Adrenal gland (tissue), 5 donors: ENCODE results near the gene FNIP2.

ENCODE experiments used
- POLR2A ChIP-seq, 2 donors: fragments of 450-650 bp; IDR thresholded peaks; one replicate each; pipeline ENCODE4 v1.6.1; 2017; ENCODE audit warnings: antibody characterized with exemption in 2 of 2, mild to moderate bottlenecking in 2 of 2, moderate library complexity in 1 of 2
- TF ChIP-seq, protein P1 (sequence below), 6 experiments: fragments of 450-650 bp in 4 of 6; fragments of 200-600 bp in 2 of 6; sonication (generic) in 1 of 6; IDR thresholded peaks; 1 replicate in 5 of 6; 2 replicates in 1 of 6; pipeline versions ENCODE4 v1.5.1 to v1.8.0; 2016 to 2021; ENCODE audit warnings: antibody characterized with exemption in 6 of 6, mild to moderate bottlenecking in 2 of 6, moderate library complexity in 1 of 6
- donor health status: DM: no; HTN: no; CAD: no.

DNA sequence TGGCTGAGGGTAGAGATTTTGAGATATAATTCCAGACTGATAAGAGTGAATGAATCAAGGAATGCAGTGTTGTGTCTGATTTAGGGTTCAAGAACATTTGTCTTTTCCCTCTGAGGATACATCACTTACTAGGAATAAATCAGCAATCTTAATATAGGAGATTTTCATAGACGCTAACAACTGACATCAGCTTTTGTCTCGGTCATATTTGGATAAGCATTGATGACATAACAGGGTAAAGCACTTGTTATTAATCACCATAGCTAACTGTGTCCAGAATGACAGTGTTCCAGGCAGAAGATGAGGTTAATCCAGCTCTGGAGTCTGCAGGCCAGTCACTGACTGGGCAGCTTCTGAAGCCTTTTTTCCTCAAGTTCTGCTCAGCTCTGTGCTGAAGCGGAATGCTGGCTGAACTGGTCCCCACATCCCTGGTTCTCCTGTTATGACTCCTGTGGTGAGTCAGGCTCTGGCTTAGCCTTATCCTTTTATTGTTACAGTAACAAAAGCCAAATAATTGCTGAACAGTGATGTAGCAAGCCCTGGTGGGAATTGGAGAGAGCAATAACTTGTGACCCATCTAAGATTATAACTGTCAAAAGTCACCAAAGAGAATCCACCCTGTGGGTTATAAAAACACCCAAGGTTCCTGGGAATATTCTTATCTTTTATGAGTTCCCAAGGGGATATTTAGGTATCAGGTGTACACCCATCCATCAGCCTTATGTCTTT is 41.8 kb downstream of the FNIP2 start:
- TF ChIP-seq, protein P1, sequence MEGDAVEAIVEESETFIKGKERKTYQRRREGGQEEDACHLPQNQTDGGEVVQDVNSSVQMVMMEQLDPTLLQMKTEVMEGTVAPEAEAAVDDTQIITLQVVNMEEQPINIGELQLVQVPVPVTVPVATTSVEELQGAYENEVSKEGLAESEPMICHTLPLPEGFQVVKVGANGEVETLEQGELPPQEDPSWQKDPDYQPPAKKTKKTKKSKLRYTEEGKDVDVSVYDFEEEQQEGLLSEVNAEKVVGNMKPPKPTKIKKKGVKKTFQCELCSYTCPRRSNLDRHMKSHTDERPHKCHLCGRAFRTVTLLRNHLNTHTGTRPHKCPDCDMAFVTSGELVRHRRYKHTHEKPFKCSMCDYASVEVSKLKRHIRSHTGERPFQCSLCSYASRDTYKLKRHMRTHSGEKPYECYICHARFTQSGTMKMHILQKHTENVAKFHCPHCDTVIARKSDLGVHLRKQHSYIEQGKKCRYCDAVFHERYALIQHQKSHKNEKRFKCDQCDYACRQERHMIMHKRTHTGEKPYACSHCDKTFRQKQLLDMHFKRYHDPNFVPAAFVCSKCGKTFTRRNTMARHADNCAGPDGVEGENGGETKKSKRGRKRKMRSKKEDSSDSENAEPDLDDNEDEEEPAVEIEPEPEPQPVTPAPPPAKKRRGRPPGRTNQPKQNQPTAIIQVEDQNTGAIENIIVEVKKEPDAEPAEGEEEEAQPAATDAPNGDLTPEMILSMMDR (IDR thresholded peaks at IDR 0.05), result no peak
- no peak for TF ChIP-seq POLR2A (IDR thresholded peaks at IDR 0.05)
